A549 (cell line): ENCODE measurements around the gene GABRR3. TPM values are rescaled to one million over a fixed set of nuclear protein-coding genes. Genes with fewer than 3 reads are reported as not detected.

ENCODE experiments used
- ATAC-seq, 2 experiments: fragments of 200-7000 bp in 1 of 2; fragments of >200 bp in 1 of 2; cut with Nextera tagmentation in 1 of 2; cut with Tn5 transposase in 1 of 2; 3 replicates each; pipeline versions ENCODE4 v1.8.0 to v1.9.1; 2018 to 2020; ENCODE audit warnings: mild to moderate bottlenecking in 1 of 2, moderate library complexity in 1 of 2
- CTCF ChIA-PET: fragments of 300-600 bp; sonication (Branson Sonifier 250); formaldehyde crosslinking; extraction: SDS; loops from one replicate; lab custom pipeline; 2021; ENCODE audit warnings: antibody characterized with exemption, inconsistent platforms; lab: Yijun Ruan, JAX
- POLR2A ChIA-PET: fragments of 350-600 bp; formaldehyde crosslinking; extraction: SDS; loops from one replicate; lab custom pipeline; 2021; ENCODE audit warnings: antibody characterized with exemption, inconsistent platforms; lab: Yijun Ruan, JAX
- DNase-seq, 2 experiments: peaks; one replicate each; pipeline versions ENCODE4 v3.0.0 to v3.0.0-alpha.2; 2011 to 2016; ENCODE audit warnings: low read depth in 1 of 2, low spot score in 1 of 2
- FAIRE-seq: peaks from 2 replicates; lab custom pipeline; 2011; peaks lifted over from hg19 to GRCh38; lab: Jason Lieb, UNC
- H3K27ac ChIP-seq, 2 experiments: fragments of >200 bp; sonication (Bioruptor Twin); formaldehyde crosslinking; 3 replicates each; pipeline ENCODE4 v1.5.1; 2016 to 2017
- H3K4me1 ChIP-seq: fragments of >200 bp; sonication (Bioruptor Twin); formaldehyde crosslinking; 3 replicates; pipeline ENCODE4 v1.6.1; 2016
- H3K4me2 ChIP-seq: fragments of >200 bp; sonication (Bioruptor Twin); formaldehyde crosslinking; 3 replicates; pipeline ENCODE4 v1.6.1; 2016
- H3K4me3 ChIP-seq: fragments of >200 bp; sonication (Bioruptor Twin); formaldehyde crosslinking; 3 replicates; pipeline ENCODE4 v1.5.1; 2016
- H3K9me3 ChIP-seq: fragments of >200 bp; sonication (Bioruptor Twin); formaldehyde crosslinking; 3 replicates; pipeline ENCODE4 v1.6.1; 2016
- CBX2 ChIP-seq: fragments of 200-600 bp; sonication (generic); IDR thresholded peaks from 2 replicates; pipeline ENCODE4 v1.6.1; 2016; ENCODE audit warnings: low read depth, mild to moderate bottlenecking, borderline replicate concordance
- CBX8 ChIP-seq: fragments of 200-600 bp; sonication (generic); IDR thresholded peaks from 2 replicates; pipeline ENCODE4 v1.6.1; 2016
- CHD2 ChIP-seq: fragments of 150-350 bp; IDR thresholded peaks from 2 replicates; pipeline ENCODE4 v1.6.1; 2014; ENCODE audit warnings: low read length; ENCODE audit not compliant: partially characterized antibody
- EHMT2 ChIP-seq: fragments of 200-600 bp; sonication (generic); IDR thresholded peaks from 2 replicates; pipeline ENCODE4 v1.6.1; 2016; ENCODE audit warnings: antibody characterized with exemption, low read depth, mild to moderate bottlenecking, moderate library complexity
- EP300 ChIP-seq, 2 experiments: fragments of >200 bp; sonication (Bioruptor Twin); formaldehyde crosslinking; IDR thresholded peaks; 2 replicates in 1 of 2; 3 replicates in 1 of 2; pipeline ENCODE4 v1.6.1; 2016 to 2017
- FOSL2 ChIP-seq, 2 experiments: fragments of 450-650 bp in 1 of 2; fragments of >200 bp in 1 of 2; sonication (Bioruptor Twin) in 1 of 2; formaldehyde crosslinking; IDR thresholded peaks; 2 replicates each; pipeline versions ENCODE4 v1.5.0 to v1.6.1; 2016 to 2020; ENCODE audit warnings: mild to moderate bottlenecking in 1 of 2, moderate library complexity in 1 of 2
- HEYL ChIP-seq: fragments of 250-450 bp; sonication (Bioruptor Pico); IDR thresholded peaks from 2 replicates; pipeline ENCODE4 v1.8.0; 2021; ENCODE audit warnings: mild to moderate bottlenecking, moderate library complexity
- HOXA7 ChIP-seq: fragments of 250-450 bp; sonication (Bioruptor Pico); IDR thresholded peaks from 2 replicates; pipeline ENCODE4 v1.5.0; 2020; ENCODE audit warnings: mild to moderate bottlenecking, moderate library complexity
- HOXB13 ChIP-seq: fragments of 250-450 bp; sonication (Bioruptor Pico); IDR thresholded peaks from 2 replicates; pipeline ENCODE4 v1.5.0; 2020; ENCODE audit warnings: low read depth, mild to moderate bottlenecking, moderate library complexity
- HOXB5 ChIP-seq: fragments of 250-450 bp; sonication (Bioruptor Pico); IDR thresholded peaks from 2 replicates; pipeline ENCODE4 v1.5.0; 2020; ENCODE audit warnings: mild to moderate bottlenecking, moderate library complexity
- KDM1A ChIP-seq: fragments of 200-600 bp; sonication (generic); IDR thresholded peaks from 2 replicates; pipeline ENCODE4 v1.6.1; 2016; ENCODE audit warnings: low read depth, mild to moderate bottlenecking
- KDM5A ChIP-seq: fragments of 200-600 bp; sonication (generic); IDR thresholded peaks from 2 replicates; pipeline ENCODE4 v1.6.1; 2016; ENCODE audit warnings: antibody characterized with exemption, mild to moderate bottlenecking
- MAFK ChIP-seq: fragments of 450-650 bp; IDR thresholded peaks from 2 replicates; pipeline ENCODE4 v1.6.1; 2014; ENCODE audit not compliant: partially characterized antibody
- MAZ ChIP-seq: fragments of 150-350 bp; IDR thresholded peaks from 2 replicates; pipeline ENCODE4 v1.6.1; 2014; ENCODE audit warnings: antibody characterized with exemption, low read depth, low read length, borderline replicate concordance
- NFE2L2 ChIP-seq: fragments of 150-350 bp; conservative IDR thresholded peaks from 2 replicates; pipeline ENCODE4 v1.6.1; 2014; ENCODE audit warnings: low read length
- NR3C1 ChIP-seq: fragments of >200 bp; sonication (Bioruptor Twin); formaldehyde crosslinking; IDR thresholded peaks from 3 replicates; pipeline ENCODE4 v1.6.1; 2017
- PHF8 ChIP-seq: fragments of 200-600 bp; sonication (generic); IDR thresholded peaks from 2 replicates; pipeline ENCODE4 v1.6.1; 2016; ENCODE audit warnings: low read depth, mild to moderate bottlenecking, antibody characterized with exemption, moderate library complexity, borderline replicate concordance
- POLR2AphosphoS2 ChIP-seq: conservative IDR thresholded peaks from 2 replicates; pipeline ENCODE4 v1.6.1; 2012; ENCODE audit warnings: low read length, improper control_type of control experiment, inconsistent platforms
- RFX5 ChIP-seq: fragments of 450-650 bp; IDR thresholded peaks from 2 replicates; pipeline ENCODE4 v1.7.1; 2014; ENCODE audit warnings: antibody characterized with exemption, mild to moderate bottlenecking, moderate library complexity
- RNF2 ChIP-seq: fragments of 200-600 bp; sonication (generic); IDR thresholded peaks from 2 replicates; pipeline ENCODE4 v1.6.1; 2016; ENCODE audit warnings: low read depth, mild to moderate bottlenecking, antibody characterized with exemption, moderate library complexity, borderline replicate concordance
- SMC3 ChIP-seq: fragments of >200 bp; sonication (Bioruptor Twin); formaldehyde crosslinking; IDR thresholded peaks from 3 replicates; pipeline ENCODE4 v1.6.1; 2018; ENCODE audit warnings: inconsistent platforms
- TP53 ChIP-seq: fragments of 250-450 bp; sonication (Bioruptor Pico); IDR thresholded peaks from 2 replicates; pipeline ENCODE4 v1.5.0; 2021; ENCODE audit warnings: mild to moderate bottlenecking, moderate library complexity
- ZC3H11A ChIP-seq: fragments of 450-650 bp; IDR thresholded peaks from 2 replicates; pipeline ENCODE4 v1.6.1; 2014; ENCODE audit warnings: antibody characterized with exemption, mild to moderate bottlenecking
- ZFP36 ChIP-seq: fragments of 450-650 bp; IDR thresholded peaks from 2 replicates; pipeline ENCODE4 v1.6.1; 2014; ENCODE audit warnings: borderline replicate concordance; ENCODE audit not compliant: partially characterized antibody
- ZNF302 ChIP-seq: fragments of 250-450 bp; sonication (Bioruptor Pico); IDR thresholded peaks from 2 replicates; pipeline ENCODE4 v1.9.0; 2021; ENCODE audit warnings: inconsistent platforms, mild to moderate bottlenecking, moderate library complexity
- ZSCAN20 ChIP-seq: fragments of 250-450 bp; sonication (Bioruptor Pico); IDR thresholded peaks from 2 replicates; pipeline ENCODE4 v1.8.0; 2022; ENCODE audit warnings: mild to moderate bottlenecking, moderate library complexity
- WGBS: methylation state at CpG from one replicate; pipeline ENCODE4 v1.1.6; 2017; ENCODE audit errors: missing lambda C conversion rate; 5-methylcytosine and 5-hydroxymethylcytosine counted together
- polyA plus RNA-seq, 4 experiments: library from polyadenylated mRNA; depleted of rRNA in 3 of 4; stranded (reverse); fragments of >200 nt; fragmentation: RNase III in 1 of 4; extraction: RNeasy Plus Mini Kit Qiagen cat#74134 plus additional on column Dnase treatment in 1 of 4; gene quantifications; 2 replicates in 3 of 4; 3 replicates in 1 of 4; pipeline ENCODE4 v1.2.3, GENCODE V29; 2011 to 2017
- TF ChIP-seq, protein P1 (sequence below): fragments of 450-650 bp; IDR thresholded peaks from 2 replicates; pipeline ENCODE4 v1.6.1; 2014; ENCODE audit warnings: antibody characterized with exemption
- TF ChIP-seq, protein P2 (sequence below): fragments of >200 bp; sonication (Bioruptor Twin); formaldehyde crosslinking; IDR thresholded peaks from 2 replicates; pipeline ENCODE4 v1.6.1; 2016
- TF ChIP-seq, protein P3 (sequence below): fragments of 200-600 bp; sonication (generic); IDR thresholded peaks from 2 replicates; pipeline ENCODE4 v1.6.1; 2016; ENCODE audit warnings: antibody characterized with exemption, mild to moderate bottlenecking, moderate library complexity
- TF ChIP-seq, protein P4 (sequence below): fragments of 250-450 bp; sonication (Bioruptor Pico); IDR thresholded peaks from 2 replicates; pipeline ENCODE4 v1.5.0; 2021; ENCODE audit warnings: mild to moderate bottlenecking, moderate library complexity, borderline replicate concordance
- TF ChIP-seq, protein P5 (sequence below): IDR thresholded peaks from 2 replicates; pipeline ENCODE4 v1.6.1; 2012

Gene GABRR3
- polyA plus RNA-seq, 2 of the 4 experiments (the other 2 are of a cell fraction), result not detected

DNA sequence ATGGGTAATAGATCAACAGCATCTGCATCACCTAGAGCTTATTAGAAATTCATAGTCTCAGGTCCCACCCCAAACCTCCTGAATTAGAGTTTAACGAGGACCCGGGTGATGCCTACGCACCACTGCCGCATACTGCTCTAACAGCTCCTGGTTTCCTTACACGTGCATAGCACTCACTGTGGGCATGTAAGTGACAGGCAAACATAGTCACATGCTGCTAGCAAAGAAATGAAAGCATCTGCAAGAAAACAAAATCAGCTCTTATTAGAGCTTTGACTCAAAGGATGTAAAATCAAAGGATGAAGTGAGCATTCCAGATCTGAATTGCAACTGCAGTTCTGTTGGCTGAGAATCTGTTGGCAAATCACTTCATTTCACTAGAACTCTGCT is 43.8 kb downstream of the GABRR3 start:
- no peak for ATAC-seq
- CTCF ChIA-PET, result interaction anchor here (1.1 to 1.6 kb wide), 2 partner anchors 17 to 32 kb away, joined by 3 to 5 read pairs; no protein-coding TSS in a partner anchor
- DNase-seq, result no peak
- POLR2A ChIA-PET, result no interaction called here
- Histone ChIP-seq H3K4me1 (peaks cover 18% of the 10 kb centered on the region), H3K9me3 (no peaks in the 10 kb centered on the region), H3K4me2 (no peak overlapping the region), H3K27ac (no peak overlapping the region), H3K4me3 (no peak overlapping the region)
- 84% methylated on average over 5 of the region's 5 CpGs for WGBS
- TF ChIP-seq, protein P1, sequence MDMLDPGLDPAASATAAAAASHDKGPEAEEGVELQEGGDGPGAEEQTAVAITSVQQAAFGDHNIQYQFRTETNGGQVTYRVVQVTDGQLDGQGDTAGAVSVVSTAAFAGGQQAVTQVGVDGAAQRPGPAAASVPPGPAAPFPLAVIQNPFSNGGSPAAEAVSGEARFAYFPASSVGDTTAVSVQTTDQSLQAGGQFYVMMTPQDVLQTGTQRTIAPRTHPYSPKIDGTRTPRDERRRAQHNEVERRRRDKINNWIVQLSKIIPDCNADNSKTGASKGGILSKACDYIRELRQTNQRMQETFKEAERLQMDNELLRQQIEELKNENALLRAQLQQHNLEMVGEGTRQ, result no peak
- no peak for TF ChIP-seq CHD2
- TF ChIP-seq RNF2, result no peak
- no peak for TF ChIP-seq MAFK
- no peak for TF ChIP-seq CBX2
- no peak for TF ChIP-seq HOXA7 (CRISPR knock-in tag)
- no peak for TF ChIP-seq EHMT2
- TF ChIP-seq HEYL (CRISPR knock-in tag), result no peak
- no peak for TF ChIP-seq NFE2L2
- TF ChIP-seq, protein P2, sequence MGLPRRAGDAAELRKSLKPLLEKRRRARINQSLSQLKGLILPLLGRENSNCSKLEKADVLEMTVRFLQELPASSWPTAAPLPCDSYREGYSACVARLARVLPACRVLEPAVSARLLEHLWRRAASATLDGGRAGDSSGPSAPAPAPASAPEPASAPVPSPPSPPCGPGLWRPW, result no peak
- TF ChIP-seq EP300 (IDR thresholded peaks at IDR 0.05), result no peak
- TF ChIP-seq TP53, result no peak
- no peak for TF ChIP-seq MAZ
- no peak for TF ChIP-seq NR3C1
- no peak for TF ChIP-seq RFX5
- no peak for TF ChIP-seq PHF8
- TF ChIP-seq HOXB13, result no peak
- TF ChIP-seq ZNF302 (CRISPR knock-in tag), result no peak
- TF ChIP-seq, protein P3, sequence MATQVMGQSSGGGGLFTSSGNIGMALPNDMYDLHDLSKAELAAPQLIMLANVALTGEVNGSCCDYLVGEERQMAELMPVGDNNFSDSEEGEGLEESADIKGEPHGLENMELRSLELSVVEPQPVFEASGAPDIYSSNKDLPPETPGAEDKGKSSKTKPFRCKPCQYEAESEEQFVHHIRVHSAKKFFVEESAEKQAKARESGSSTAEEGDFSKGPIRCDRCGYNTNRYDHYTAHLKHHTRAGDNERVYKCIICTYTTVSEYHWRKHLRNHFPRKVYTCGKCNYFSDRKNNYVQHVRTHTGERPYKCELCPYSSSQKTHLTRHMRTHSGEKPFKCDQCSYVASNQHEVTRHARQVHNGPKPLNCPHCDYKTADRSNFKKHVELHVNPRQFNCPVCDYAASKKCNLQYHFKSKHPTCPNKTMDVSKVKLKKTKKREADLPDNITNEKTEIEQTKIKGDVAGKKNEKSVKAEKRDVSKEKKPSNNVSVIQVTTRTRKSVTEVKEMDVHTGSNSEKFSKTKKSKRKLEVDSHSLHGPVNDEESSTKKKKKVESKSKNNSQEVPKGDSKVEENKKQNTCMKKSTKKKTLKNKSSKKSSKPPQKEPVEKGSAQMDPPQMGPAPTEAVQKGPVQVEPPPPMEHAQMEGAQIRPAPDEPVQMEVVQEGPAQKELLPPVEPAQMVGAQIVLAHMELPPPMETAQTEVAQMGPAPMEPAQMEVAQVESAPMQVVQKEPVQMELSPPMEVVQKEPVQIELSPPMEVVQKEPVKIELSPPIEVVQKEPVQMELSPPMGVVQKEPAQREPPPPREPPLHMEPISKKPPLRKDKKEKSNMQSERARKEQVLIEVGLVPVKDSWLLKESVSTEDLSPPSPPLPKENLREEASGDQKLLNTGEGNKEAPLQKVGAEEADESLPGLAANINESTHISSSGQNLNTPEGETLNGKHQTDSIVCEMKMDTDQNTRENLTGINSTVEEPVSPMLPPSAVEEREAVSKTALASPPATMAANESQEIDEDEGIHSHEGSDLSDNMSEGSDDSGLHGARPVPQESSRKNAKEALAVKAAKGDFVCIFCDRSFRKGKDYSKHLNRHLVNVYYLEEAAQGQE, result no peak
- FAIRE-seq, result no peak

DNA sequence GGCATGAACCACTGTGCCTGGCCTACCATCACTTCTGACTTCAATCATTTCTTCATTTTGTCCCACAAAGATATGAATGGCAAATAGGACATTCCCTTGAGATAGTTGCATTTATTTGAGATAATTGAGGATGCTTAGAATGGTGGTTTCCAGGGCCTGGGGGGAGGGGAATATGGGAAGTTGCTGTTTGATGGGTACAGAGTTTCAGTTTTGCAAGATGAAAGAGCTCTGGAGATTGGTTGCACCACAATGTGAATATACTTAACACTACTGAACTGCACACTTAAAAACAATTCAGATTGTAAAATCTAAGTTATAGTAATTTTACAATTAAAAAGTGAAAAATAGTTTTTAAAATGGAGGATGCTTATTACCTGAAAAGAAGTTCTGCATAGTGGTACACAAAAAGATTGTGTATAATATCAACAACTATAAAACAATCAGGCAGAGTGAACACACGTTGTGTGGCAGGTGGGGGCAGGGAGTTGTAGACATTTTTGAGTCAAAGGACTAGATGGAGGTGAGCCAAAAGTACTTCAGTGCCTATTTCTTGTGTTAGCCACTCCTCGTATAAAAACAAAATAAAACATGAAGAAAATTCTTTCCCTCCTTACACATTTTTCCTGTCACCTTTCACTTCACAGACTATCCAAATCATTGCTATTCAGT is 44.4 kb downstream of the GABRR3 start:
- Histone ChIP-seq H3K9me3 (no peaks in the 10 kb centered on the region), H3K27ac (no peak overlapping the region), H3K4me3 (no peak overlapping the region), H3K4me2 (no peak overlapping the region), H3K4me1 (peaks cover 18% of the 10 kb centered on the region)
- FAIRE-seq (no peak), DNase-seq (no peak), ATAC-seq (no peak)
- ChIA-PET POLR2A (no interaction called here), CTCF (interaction anchor here (1.1 to 1.6 kb wide), 2 partner anchors 16 to 33 kb away, joined by 3 to 5 read pairs; no protein-coding TSS in a partner anchor)
- no peak for TF ChIP-seq KDM5A
- TF ChIP-seq KDM1A, result no peak
- TF ChIP-seq, protein P4, sequence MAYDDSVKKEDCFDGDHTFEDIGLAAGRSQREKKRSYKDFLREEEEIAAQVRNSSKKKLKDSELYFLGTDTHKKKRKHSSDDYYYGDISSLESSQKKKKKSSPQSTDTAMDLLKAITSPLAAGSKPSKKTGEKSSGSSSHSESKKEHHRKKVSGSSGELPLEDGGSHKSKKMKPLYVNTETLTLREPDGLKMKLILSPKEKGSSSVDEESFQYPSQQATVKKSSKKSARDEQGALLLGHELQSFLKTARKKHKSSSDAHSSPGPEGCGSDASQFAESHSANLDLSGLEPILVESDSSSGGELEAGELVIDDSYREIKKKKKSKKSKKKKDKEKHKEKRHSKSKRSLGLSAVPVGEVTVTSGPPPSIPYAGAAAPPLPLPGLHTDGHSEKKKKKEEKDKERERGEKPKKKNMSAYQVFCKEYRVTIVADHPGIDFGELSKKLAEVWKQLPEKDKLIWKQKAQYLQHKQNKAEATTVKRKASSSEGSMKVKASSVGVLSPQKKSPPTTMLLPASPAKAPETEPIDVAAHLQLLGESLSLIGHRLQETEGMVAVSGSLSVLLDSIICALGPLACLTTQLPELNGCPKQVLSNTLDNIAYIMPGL, result no peak
- TF ChIP-seq POLR2AphosphoS2, result no peak
- TF ChIP-seq ZFP36, result no peak
- TF ChIP-seq CBX2, result no peak
- no peak for TF ChIP-seq ZC3H11A
- TF ChIP-seq, protein P5, sequence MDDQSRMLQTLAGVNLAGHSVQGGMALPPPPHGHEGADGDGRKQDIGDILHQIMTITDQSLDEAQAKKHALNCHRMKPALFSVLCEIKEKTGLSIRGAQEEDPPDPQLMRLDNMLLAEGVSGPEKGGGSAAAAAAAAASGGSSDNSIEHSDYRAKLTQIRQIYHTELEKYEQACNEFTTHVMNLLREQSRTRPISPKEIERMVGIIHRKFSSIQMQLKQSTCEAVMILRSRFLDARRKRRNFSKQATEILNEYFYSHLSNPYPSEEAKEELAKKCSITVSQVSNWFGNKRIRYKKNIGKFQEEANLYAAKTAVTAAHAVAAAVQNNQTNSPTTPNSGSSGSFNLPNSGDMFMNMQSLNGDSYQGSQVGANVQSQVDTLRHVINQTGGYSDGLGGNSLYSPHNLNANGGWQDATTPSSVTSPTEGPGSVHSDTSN, result no peak
- TF ChIP-seq SMC3, result no peak
- TF ChIP-seq HOXB5 (CRISPR knock-in tag), result no peak
- TF ChIP-seq RFX5, result no peak
- TF ChIP-seq EHMT2, result no peak
- no peak for TF ChIP-seq FOSL2 (IDR thresholded peaks at IDR 0.05)
- no peak for TF ChIP-seq FOSL2 (CRISPR knock-in tag; IDR thresholded peaks at IDR 0.05)
- TF ChIP-seq CHD2, result no peak
- TF ChIP-seq ZSCAN20 (CRISPR knock-in tag), result no peak
- no peak for TF ChIP-seq CBX8
- no peak for TF ChIP-seq HEYL (CRISPR knock-in tag)
- 32% methylated on average over 2 of the region's 2 CpGs for WGBS
